NCI-H345 treated with DMSO at 0.1 percent for 48 hours (cell line): ENCODE results near the gene CCL26.

ENCODE experiments used
- DNase-seq: peaks from one replicate; lab custom pipeline; 2025; ENCODE audit not compliant: unreplicated experiment; lab: John Stamatoyannopoulos, UW

Gene CCL26

GRCh38 chr7:75772081-75773077 lies at the start of gene CCL26:
Gene CCL26 (minus strand): TSS chr7:75772211. CDS start chr7:75772176, 35 bp downstream.
- DNase-seq = no peak

GRCh38 chr7:75820688-75821087 lies 48.7 kb upstream of the CCL26 start:
- no peak for DNase-seq

- no peak for DNase-seq
Observed at GRCh38 chr7:75819711-75820110, 47.7 kb upstream of the CCL26 start.

- no peak for DNase-seq
Observed at GRCh38 chr7:75818472-75818871, 46.5 kb upstream of the CCL26 start.

- DNase-seq = no peak
Observed at GRCh38 chr7:75817116-75817515, 45.1 kb upstream of the CCL26 start.

GRCh38 chr7:75815418-75816064 lies 43.5 kb upstream of the CCL26 start:
- no peak for DNase-seq

GRCh38 chr7:75814407-75814947 lies 42.5 kb upstream of the CCL26 start:
- DNase-seq = no peak

- no peak for DNase-seq
Observed at GRCh38 chr7:75813781-75814236, 41.8 kb upstream of the CCL26 start, which contains the start of gene CCL24. Gene CCL24 (minus strand): TSS chr7:75813806. CDS start chr7:75813715, 91 bp downstream.

GRCh38 chr7:75813084-75813483 lies 41.1 kb upstream of the CCL26 start:
- DNase-seq = no peak

- no peak for DNase-seq
Observed at GRCh38 chr7:75811894-75812678, 40.1 kb upstream of the CCL26 start.

- DNase-seq = no peak
Observed at GRCh38 chr7:75809396-75809795, 37.4 kb upstream of the CCL26 start.

GRCh38 chr7:75808106-75808505 lies 36.1 kb upstream of the CCL26 start:
- peak; percentile 26 for DNase-seq

GRCh38 chr7:75807452-75807851 lies 35.4 kb upstream of the CCL26 start:
- no peak for DNase-seq

GRCh38 chr7:75806560-75807307 lies 34.7 kb upstream of the CCL26 start:
- DNase-seq = no peak

GRCh38 chr7:75804705-75805104 lies 32.7 kb upstream of the CCL26 start:
- no peak for DNase-seq

GRCh38 chr7:75804004-75804403 lies 32.0 kb upstream of the CCL26 start:
- DNase-seq = no peak

- no peak for DNase-seq
Observed at GRCh38 chr7:75802552-75802821, 30.5 kb upstream of the CCL26 start.

GRCh38 chr7:75798770-75799169 lies 26.8 kb upstream of the CCL26 start:
- DNase-seq = no peak

- DNase-seq = no peak
Observed at GRCh38 chr7:75796420-75796819, 24.4 kb upstream of the CCL26 start.

- DNase-seq = no peak
Observed at GRCh38 chr7:75795831-75796285, 23.8 kb upstream of the CCL26 start.
